ENCODE measurements around the gene ATP6V1F. TPM values are rescaled to one million over a fixed set of nuclear protein-coding genes. Genes with fewer than 3 reads are reported as not detected.

The ATP6V1F gene
- total and polyA plus RNA-seq, 3 donors from 2014 or later, result 133 to 414 (median 166) TPM

DNA sequence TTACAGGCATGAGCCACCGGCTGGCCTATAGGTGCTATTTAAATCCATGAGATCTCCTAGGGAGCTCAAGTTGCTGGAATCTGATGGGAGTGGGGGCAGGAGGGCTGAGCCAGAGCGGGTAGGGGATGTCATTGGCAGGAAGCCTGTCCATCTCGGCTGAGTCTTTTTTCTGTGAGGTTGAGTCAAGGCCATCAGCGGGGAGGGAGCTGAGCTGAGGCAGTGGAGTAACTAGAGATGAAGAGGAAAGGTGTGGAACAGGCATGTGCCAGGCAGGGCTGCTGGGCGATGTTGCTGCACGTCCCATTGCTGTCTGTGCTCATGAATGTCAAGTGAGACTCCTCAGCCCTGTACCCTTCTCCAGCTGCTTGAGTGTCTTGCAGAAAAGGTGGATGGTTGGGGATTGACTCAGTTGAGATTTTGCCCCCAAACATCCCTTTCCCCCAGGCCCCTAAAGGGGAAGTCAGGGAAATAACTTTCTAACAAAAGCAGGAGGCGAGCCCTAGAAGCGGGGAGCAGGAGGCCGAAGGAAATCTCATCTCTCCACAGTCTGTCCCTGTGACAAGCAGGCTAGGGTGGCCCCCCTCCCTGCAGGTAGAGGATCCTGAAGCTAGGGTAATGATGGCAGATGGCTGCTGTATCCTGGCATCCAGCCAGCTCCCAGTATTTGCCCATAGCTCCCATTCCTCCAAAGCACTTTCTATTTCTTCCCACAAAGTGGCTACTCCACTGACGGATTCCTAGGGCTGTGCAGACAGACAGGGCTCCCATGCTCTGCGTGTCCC, 5.4 kb downstream of the ATP6V1F start:
- no peak for TF ChIP-seq POLR2A (IDR thresholded peaks at IDR 0.05)
- TF ChIP-seq, protein P1, sequence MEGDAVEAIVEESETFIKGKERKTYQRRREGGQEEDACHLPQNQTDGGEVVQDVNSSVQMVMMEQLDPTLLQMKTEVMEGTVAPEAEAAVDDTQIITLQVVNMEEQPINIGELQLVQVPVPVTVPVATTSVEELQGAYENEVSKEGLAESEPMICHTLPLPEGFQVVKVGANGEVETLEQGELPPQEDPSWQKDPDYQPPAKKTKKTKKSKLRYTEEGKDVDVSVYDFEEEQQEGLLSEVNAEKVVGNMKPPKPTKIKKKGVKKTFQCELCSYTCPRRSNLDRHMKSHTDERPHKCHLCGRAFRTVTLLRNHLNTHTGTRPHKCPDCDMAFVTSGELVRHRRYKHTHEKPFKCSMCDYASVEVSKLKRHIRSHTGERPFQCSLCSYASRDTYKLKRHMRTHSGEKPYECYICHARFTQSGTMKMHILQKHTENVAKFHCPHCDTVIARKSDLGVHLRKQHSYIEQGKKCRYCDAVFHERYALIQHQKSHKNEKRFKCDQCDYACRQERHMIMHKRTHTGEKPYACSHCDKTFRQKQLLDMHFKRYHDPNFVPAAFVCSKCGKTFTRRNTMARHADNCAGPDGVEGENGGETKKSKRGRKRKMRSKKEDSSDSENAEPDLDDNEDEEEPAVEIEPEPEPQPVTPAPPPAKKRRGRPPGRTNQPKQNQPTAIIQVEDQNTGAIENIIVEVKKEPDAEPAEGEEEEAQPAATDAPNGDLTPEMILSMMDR (IDR thresholded peaks at IDR 0.05), result no peak
- Histone ChIP-seq H3K36me3 (ENCODE audit: low read depth, missing control alignments) (no peaks in the 10 kb centered on the region), H3K27ac (no peak overlapping the region), H3K4me3 (no peak overlapping the region), H3K4me1 (peaks cover 14% of the 10 kb centered on the region), H3K9me3 (no peaks in the 10 kb centered on the region), H3K27me3 (no peaks in the 10 kb centered on the region)
- WGBS, 2 donors, result 68 to 73% methylated on average over 10 to 11 of the region's 11 CpGs
- intact Hi-C loops (cut with DNase I; ENCODE audit: low total_unique reads), result no loop called here
- DNase-seq, result no peak

- 25 to 45% methylated on average over 10 to 13 of the region's 13 CpGs for WGBS, 2 donors
- no peak overlapping the region for H3K27ac ChIP-seq
- intact Hi-C loops (cut with DNase I; ENCODE audit: low total_unique reads), result no loop called here
- peaks cover 10% of the 10 kb centered on the region for H3K4me1 ChIP-seq
- DNase-seq, result no peak
- H3K4me3 ChIP-seq, result peak overlapping the region in 1 of 2 donors; percentile 61
- TF ChIP-seq POLR2A (IDR thresholded peaks at IDR 0.05), result no peak
- TF ChIP-seq, protein P1 (IDR thresholded peaks at IDR 0.05), result no peak
- H3K9me3 ChIP-seq, result no peaks in the 10 kb centered on the region
- H3K27me3 ChIP-seq, result no peaks in the 10 kb centered on the region
- H3K36me3 ChIP-seq (ENCODE audit: low read depth, missing control alignments), result no peaks in the 10 kb centered on the region
Observed at GRCh38 chr7:128868624-128869137, 6.0 kb downstream of the ATP6V1F start.

DNA sequence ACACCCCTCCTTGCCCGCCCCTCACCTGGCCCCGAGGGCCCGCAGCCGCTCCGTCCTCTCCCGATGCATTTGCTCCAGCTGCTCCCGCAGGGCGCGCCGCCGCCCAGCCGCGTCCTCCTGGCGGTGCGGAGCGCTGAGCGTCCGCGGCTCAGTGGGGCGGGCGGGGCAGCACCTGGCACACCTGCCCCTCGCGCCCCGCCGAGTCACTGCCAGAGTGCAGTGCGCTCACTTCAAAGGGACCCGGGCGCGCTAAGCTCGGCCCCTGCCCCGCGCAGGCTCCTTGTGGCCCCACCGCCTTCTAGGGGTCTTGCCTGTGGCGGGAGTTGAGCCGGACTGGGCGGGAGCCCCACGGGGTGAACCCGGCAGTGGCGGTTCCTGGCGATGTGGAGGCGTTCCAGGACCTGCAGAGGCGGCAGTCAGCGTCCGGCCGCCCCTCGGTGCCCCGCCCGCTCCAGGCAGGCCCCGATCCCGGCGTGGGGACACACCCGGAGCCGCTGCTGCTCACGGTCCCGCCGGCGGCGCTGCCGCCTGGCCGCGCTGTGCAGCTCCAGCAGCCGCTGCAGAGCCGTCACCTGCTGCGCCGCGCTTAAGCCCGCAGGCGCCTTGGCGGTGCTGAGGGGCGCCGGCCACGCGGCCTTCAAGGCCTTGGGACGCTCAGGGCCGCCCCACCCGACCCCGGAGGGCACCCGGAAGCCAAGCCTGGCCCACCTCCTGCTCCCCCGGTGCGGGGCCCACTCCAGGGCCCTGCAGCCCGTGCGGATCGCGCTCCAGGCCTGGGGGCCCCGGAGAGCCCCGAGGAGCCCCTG, 6.7 kb downstream of the ATP6V1F start:
- Histone ChIP-seq H3K27me3 (no peaks in the 10 kb centered on the region), H3K36me3 (ENCODE audit: low read depth, missing control alignments) (no peaks in the 10 kb centered on the region), H3K9me3 (no peaks in the 10 kb centered on the region), H3K4me1 (peaks cover 7% of the 10 kb centered on the region), H3K4me3 (peak overlapping the region; percentile 43 to 61), H3K27ac (no peak overlapping the region)
- WGBS, 2 donors, result 2% methylated on average over 45 of the region's 86 CpGs; no CpG with 5 or more reads in 1 of the 2 donors
- intact Hi-C loops (cut with DNase I; ENCODE audit: low total_unique reads), result no loop called here
- DNase-seq, result peak; percentile 33
- TF ChIP-seq, protein P1 (IDR thresholded peaks at IDR 0.05), result no peak
- TF ChIP-seq POLR2A (IDR thresholded peaks at IDR 0.05), result no peak

GRCh38 chr7:128869944-128870285, 7.3 kb downstream of the ATP6V1F start:
- H3K4me3 ChIP-seq, result peak overlapping the region; percentile 43 to 61
- TF ChIP-seq POLR2A (IDR thresholded peaks at IDR 0.05), result no peak
- TF ChIP-seq, protein P1 (IDR thresholded peaks at IDR 0.05), result no peak
- 18 to 22% methylated on average over 3 to 30 of the region's 30 CpGs for WGBS, 2 donors
- intact Hi-C loops (cut with DNase I; ENCODE audit: low total_unique reads), result loop anchor here (10.0 kb wide), 1 partner anchor 105 kb away; no protein-coding TSS in a partner anchor
- no peak overlapping the region for H3K27ac ChIP-seq
- peaks cover 7% of the 10 kb centered on the region for H3K4me1 ChIP-seq
- no peaks in the 10 kb centered on the region for H3K9me3 ChIP-seq
- H3K27me3 ChIP-seq, result no peaks in the 10 kb centered on the region
- no peaks in the 10 kb centered on the region for H3K36me3 ChIP-seq (ENCODE audit: low read depth, missing control alignments)
- no peak for DNase-seq

Data from testis (tissue), 3 donors.